ENCODE results near the gene RASA3. TPM values are rescaled to one million over a fixed set of nuclear protein-coding genes. Genes with fewer than 3 reads are reported as not detected.

RASA3 gene
- total RNA-seq, 1 donor from 2014 or later = 41.1 TPM

- H3K4me1 ChIP-seq (ENCODE audit: insufficient read depth, low read length) = peaks cover 11% of the 10 kb centered on the region
- H3K4me3 ChIP-seq (ENCODE audit: insufficient read depth, low read depth, low read length) = no peak overlapping the region
- FAIRE-seq = no peak
- H3K27ac ChIP-seq (ENCODE audit: low read depth, low read length) = no peak overlapping the region
- Mint-ChIP-seq H3K27ac (ENCODE audit: unreplicated experiment) (no peak overlapping the region), H3K36me3 (ENCODE audit: low read depth, unreplicated experiment) (peaks cover 22% of the 10 kb centered on the region), H3K9me3 (ENCODE audit: unreplicated experiment) (no peaks in the 10 kb centered on the region), H3K4me1 (ENCODE audit: low read depth, unreplicated experiment) (peaks cover 5% of the 10 kb centered on the region), H3K4me3 (ENCODE audit: unreplicated experiment) (peak overlapping the region; percentile 55), H3K27me3 (ENCODE audit: low read depth, unreplicated experiment) (no peaks in the 10 kb centered on the region)
- peaks cover 17% of the 10 kb centered on the region for H3K36me3 ChIP-seq (ENCODE audit: insufficient read depth, low read length)
- H3K4me2 ChIP-seq (ENCODE audit: low read length) = no peak overlapping the region
- H3K9me3 ChIP-seq (ENCODE audit: insufficient read depth, low read depth, low read length) = no peaks in the 10 kb centered on the region
- H3K27me3 ChIP-seq (ENCODE audit: insufficient read depth, low read length) = no peaks in the 10 kb centered on the region
- TF ChIP-seq EZH2 (IDR thresholded peaks at IDR 0.05; ENCODE audit: insufficient read depth, low read length) (no peak), CTCF (IDR thresholded peaks at IDR 0.05; ENCODE audit: insufficient read depth, low read depth, low read length) (no peak)
- H2AFZ ChIP-seq (ENCODE audit: low read depth, low read length) = no peak overlapping the region
- H3K9ac ChIP-seq (ENCODE audit: low read length) = no peak overlapping the region
- no peak for DNase-seq (ENCODE audit: low read depth)
- H3K79me2 ChIP-seq (ENCODE audit: insufficient read depth, low read length) = peaks cover 4% of the 10 kb centered on the region
- H4K20me1 ChIP-seq (ENCODE audit: insufficient read depth, low read length) = peaks cover 28% of the 10 kb centered on the region
Observed at GRCh38 chr13:113980489-113981064, 151.8 kb downstream of the RASA3 start.

GRCh38 chr13:113979791-113980471 is 152.5 kb downstream of the RASA3 start:
- no peak overlapping the region for H3K4me3 ChIP-seq (ENCODE audit: insufficient read depth, low read depth, low read length)
- DNase-seq (ENCODE audit: low read depth) (no peak), FAIRE-seq (no peak)
- H3K9ac ChIP-seq (ENCODE audit: low read length) = no peak overlapping the region
- Mint-ChIP-seq H3K36me3 (ENCODE audit: low read depth, unreplicated experiment) (peaks cover 22% of the 10 kb centered on the region), H3K9me3 (ENCODE audit: unreplicated experiment) (no peaks in the 10 kb centered on the region), H3K4me1 (ENCODE audit: low read depth, unreplicated experiment) (peaks cover 5% of the 10 kb centered on the region), H3K27me3 (ENCODE audit: low read depth, unreplicated experiment) (no peaks in the 10 kb centered on the region), H3K4me3 (ENCODE audit: unreplicated experiment) (no peak overlapping the region), H3K27ac (ENCODE audit: unreplicated experiment) (no peak overlapping the region)
- H3K4me1 ChIP-seq (ENCODE audit: insufficient read depth, low read length) = peaks cover 11% of the 10 kb centered on the region
- peaks cover 4% of the 10 kb centered on the region for H3K79me2 ChIP-seq (ENCODE audit: insufficient read depth, low read length)
- no peaks in the 10 kb centered on the region for H3K27me3 ChIP-seq (ENCODE audit: insufficient read depth, low read length)
- H3K36me3 ChIP-seq (ENCODE audit: insufficient read depth, low read length) = peaks cover 19% of the 10 kb centered on the region
- H3K27ac ChIP-seq (ENCODE audit: low read depth, low read length) = no peak overlapping the region
- peaks cover 28% of the 10 kb centered on the region for H4K20me1 ChIP-seq (ENCODE audit: insufficient read depth, low read length)
- H2AFZ ChIP-seq (ENCODE audit: low read depth, low read length) = no peak overlapping the region
- TF ChIP-seq EZH2 (IDR thresholded peaks at IDR 0.05; ENCODE audit: insufficient read depth, low read length) (no peak), CTCF (IDR thresholded peaks at IDR 0.05; ENCODE audit: insufficient read depth, low read depth, low read length) (no peak)
- no peak overlapping the region for H3K4me2 ChIP-seq (ENCODE audit: low read length)
- no peaks in the 10 kb centered on the region for H3K9me3 ChIP-seq (ENCODE audit: insufficient read depth, low read depth, low read length)

Data from astrocyte (in vitro differentiated cells and primary cell).